Stimulated activated naive CD4-positive, alpha-beta T cell (primary cell): ENCODE measurements around the gene PSMB3.

Experiments used
- DNase-seq, 6 experiments: peaks; one replicate each; lab custom pipeline; 2025; lab: John Stamatoyannopoulos, UW

The PSMB3 gene

DNA sequence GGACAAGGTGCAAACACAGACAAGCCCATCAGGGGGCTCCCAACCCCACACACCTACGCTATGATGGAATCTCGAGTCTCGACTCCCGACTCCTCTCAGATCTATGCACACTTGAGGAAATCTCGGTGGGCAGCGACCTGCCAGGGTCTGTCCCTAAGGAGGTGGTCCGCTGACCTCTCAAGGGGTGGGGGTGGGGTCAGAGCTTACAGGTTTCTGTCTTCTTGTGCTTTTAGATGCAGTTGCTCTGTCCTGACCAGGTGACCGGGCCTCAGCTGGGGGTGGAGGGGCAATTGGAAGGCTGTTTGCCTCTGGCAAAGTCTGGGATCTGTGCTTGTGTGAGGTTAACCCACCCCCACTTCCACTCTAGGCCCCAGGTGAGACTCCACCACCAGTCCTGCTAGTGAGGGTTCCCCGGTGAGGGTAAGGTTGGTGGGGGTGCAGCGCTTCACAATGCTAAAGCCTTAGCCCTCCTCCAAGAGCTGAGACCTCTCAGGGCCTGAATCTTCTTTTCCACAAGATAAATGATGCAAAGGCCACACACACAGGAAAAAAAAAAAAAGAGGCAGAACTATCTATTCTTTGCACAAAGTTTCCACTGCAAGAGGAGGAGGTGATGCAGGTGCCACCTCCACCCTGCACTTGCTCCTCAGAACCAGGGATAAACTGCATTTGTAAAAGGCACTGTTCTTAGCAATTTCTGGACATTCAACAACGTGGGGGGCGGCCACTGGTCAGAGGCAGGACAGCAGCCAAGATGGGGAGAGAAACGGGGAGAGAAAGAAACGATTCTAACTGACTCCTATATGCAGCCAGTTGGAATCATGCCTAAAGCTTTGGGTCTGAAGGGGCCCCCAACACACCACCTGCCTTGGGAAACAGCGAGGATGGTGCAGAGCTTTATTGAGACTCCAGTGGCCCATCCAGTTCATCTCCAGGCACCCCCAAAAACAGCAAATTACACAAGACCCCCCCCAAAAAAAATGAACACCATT, 18.3 kb upstream of the PSMB3 start:
- DNase-seq: peak in 2 of 6 experiments; percentile 14 to 22

DNA sequence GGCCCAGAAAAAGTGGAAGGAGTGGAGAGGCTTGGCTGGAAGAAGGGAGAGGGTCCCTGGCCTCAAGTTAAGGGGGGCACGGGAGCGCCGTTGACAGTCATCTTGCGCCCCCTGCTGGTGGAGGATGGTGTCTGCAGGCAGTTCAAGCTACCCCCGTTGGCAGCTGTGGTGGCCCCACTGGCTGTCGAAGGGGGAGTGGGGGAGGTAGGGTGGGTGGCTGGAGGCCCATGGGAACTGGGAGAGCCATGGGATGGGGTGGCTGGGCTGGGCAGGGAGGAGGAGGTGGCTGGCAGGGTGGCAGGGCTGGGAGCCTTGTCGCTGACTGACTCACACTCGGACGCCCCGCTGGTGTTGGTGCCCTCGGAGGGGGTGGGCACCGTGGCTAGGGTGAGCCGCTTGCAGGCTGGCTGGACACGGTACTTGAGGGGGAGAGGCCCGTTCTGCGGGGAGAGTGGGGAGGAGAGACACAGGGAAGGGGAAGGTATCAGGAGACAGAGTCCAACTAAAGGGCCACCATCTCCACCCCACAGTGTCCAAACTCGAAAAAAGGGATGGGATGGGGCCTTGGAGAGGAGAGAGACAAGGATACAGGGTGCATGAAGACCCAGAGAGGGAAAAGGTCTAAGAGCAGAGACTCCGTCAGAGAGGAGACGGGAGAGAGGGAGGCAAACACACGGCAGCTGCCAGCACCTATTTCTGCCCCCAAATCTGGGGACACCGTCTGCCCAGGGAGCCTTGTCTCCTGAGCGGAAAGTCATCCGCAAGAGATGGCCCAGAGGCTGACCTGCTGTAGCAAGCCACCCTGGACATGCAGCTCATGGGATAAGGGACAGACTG, 17.2 kb upstream of the PSMB3 start:
- DNase-seq: peak in 5 of 6 experiments; percentile 58 to 78 (median 71)

GRCh38 chr17:38738007-38738662, 14.4 kb upstream of the PSMB3 start:
- no peak for DNase-seq

DNA sequence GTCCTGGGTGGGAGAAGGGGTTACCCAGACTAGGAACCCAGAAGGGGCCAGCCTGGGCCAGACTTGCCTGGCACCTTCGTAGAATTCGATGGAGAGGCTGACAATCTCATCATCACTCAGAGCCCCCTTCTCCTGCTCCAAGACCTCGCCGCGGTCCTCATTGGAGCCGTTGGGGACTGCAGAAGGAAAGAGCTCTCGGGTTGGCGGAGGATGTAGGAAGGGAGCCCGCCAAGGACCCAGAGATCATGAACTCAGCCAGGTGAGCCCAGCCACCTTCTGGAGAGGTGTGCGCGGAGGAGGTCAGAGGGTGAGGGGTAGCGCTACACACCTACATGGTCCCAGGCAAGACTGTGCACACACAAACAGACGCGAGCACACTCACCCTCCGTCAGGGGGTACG, 13.9 kb upstream of the PSMB3 start:
- no peak for DNase-seq

GRCh38 chr17:38739305-38739704, 13.2 kb upstream of the PSMB3 start:
- no peak for DNase-seq

- no peak for DNase-seq
Measured at GRCh38 chr17:38740044-38740443, 12.5 kb upstream of the PSMB3 start.

- no peak for DNase-seq
Measured at GRCh38 chr17:38740806-38741205, 11.7 kb upstream of the PSMB3 start.

DNA sequence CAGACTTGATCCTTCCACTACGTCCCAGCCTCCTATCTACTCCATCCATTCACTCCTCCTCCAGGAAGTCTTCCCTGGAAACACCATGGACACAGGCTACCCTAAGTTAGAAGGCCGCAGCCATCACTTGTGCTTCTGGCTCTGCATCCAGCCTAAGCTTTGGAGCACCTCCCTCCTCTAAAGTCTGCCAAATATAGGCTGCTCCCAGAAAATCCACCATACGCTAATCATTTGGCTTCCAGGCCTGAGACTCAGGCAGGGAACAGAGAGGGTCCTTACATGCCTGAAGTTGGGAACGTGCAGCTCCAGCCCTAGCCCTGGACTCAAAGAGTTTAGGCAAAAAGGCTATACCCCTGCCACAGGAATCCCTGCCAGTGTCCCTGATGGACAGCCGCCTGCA, 11.1 kb upstream of the PSMB3 start:
- DNase-seq: no peak

DNA sequence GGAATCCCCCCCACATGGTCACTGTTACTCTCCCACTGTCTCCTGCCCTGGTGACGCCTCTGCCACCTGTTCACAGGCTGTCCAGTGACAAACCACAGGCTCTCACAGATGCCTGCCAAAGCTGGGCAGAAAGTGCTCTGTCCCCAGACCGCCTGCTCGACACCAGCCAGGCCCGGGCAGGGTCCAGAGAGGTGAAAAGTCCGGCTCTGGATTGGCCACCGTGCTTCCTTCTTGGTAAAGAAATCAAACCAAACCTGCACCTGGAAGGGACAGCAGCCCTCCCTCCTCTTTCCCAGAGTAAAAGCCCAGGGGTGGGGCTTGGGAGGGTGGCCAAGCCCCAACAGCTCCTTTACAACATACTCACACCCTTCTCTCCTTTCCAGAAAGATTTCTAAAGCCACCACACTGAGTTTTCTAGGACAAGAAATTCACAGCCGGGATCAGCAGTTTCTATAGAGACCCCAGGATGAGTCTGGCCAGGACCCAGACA, 10.6 kb upstream of the PSMB3 start:
- DNase-seq: no peak

DNA sequence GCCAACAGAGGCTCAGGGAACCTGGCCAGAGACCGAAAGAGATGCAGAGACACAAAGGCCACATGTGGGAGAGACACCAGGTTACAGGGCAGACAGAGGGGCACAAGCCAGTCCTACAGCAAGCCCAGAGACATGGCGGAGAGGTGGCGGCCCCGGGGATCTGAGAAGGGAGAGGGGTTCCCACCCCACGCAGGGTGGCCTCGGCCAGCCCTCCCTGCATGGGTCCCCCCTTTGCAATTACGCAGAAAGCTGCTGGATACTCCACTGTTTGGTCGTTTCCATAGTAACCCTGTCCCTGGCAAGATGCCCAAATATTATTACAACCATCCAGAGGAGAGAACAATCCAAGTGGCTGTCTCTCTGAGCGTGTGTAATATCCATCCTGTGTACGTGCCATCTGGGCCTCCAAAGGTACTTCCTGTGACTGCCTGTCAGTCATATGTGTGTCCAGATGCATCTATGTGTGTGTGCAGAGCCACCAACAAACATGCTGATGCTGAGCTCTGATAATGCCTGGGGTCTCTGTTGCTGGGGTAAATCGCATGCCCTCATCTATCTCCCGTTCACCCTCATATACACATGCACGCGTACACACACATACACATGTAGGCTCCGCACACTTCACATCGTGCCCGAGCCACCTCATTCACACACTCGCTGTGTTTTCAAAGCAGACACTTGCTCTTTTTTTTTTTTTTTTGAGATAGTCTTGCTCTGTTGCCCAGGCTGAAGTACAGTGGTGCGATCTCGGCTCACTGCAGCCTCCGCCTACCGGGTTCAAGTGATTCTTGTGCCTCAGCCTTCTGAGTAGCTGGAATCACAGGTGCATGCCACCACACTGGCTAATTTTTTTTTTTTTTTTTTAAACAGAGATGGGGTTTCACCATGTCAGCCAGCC, 9.9 kb upstream of the PSMB3 start:
- no peak for DNase-seq

- no peak for DNase-seq
Measured at GRCh38 chr17:38743556-38744171, 8.9 kb upstream of the PSMB3 start.

- DNase-seq: no peak
Measured at GRCh38 chr17:38745545-38745944, 7.0 kb upstream of the PSMB3 start.

- no peak for DNase-seq
Measured at GRCh38 chr17:38746004-38746848, 6.3 kb upstream of the PSMB3 start.

GRCh38 chr17:38746849-38747462, 5.6 kb upstream of the PSMB3 start:
- DNase-seq: no peak

GRCh38 chr17:38747463-38748148, 4.9 kb upstream of the PSMB3 start:
- peak in 2 of 6 experiments; percentile 25 to 35 for DNase-seq

GRCh38 chr17:38748149-38748891, 4.2 kb upstream of the PSMB3 start, which contains the start of gene PCGF2:
Gene PCGF2 (minus strand): TSS chr17:38748336. CDS start chr17:38740402, 7,934 bp downstream.
- DNase-seq: no peak

DNA sequence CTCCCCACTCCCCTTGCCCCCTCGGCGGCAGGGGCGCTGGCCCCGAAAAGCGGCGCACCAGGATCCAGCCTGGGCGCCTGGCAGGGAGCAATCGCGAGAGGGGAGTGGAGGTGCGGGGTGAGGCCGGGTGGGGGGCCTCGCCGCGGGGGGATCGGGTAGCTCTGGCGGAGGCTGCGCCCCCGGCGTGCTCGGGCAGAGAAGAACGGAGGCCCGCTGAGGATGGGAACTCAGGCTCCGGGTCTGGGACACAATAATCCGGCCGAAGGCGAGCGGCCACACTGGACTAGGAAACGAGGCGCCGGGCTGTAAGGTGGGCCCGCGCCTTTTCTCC, 3.7 kb upstream of the PSMB3 start:
- DNase-seq: peak in 1 of 6 experiments; percentile 43
